ENCODE data around the gene SLC25A43. TPM values are rescaled to one million over a fixed set of nuclear protein-coding genes. Genes with fewer than 3 reads are reported as not detected.

The SLC25A43 gene
- total RNA-seq, 1 experiment from 2014 or later: 13.4 TPM

- H3K36me3 ChIP-seq (ENCODE audit: control insufficient read depth, insufficient read depth, low read length): no peaks in the 10 kb centered on the region
- POLR2A ChIA-PET: interaction anchor here (0.5 to 1.9 kb wide), 5 partner anchors 9 to 1083 kb away, joined by 3 to 28 read pairs (median 5); partner anchors contain the start of genes RPL39 and SLC25A5
- no peak overlapping the region for H3K4me3 ChIP-seq (ENCODE audit: low read depth, low read length)
- no peak for TF ChIP-seq CTCF (IDR thresholded peaks at IDR 0.05; ENCODE audit: insufficient read depth in 1 of 2, low read depth in 1 of 2, low read length in 1 of 2, severe bottlenecking in 1 of 2, unreplicated experiment in 1 of 2)
- CTCF ChIA-PET: interaction anchor here (0.6 to 1.7 kb wide), 10 partner anchors 8 to 1084 kb away, joined by 3 to 25 read pairs (median 4); partner anchors contain the start of gene SLC25A5
- Mint-ChIP-seq H3K27ac (ENCODE audit: unreplicated experiment) (peak overlapping the region; percentile 90), H3K36me3 (ENCODE audit: insufficient read depth, unreplicated experiment) (peaks cover 13% of the 10 kb centered on the region), H3K4me3 (ENCODE audit: unreplicated experiment) (peak overlapping the region; percentile 65), H3K27me3 (ENCODE audit: insufficient read depth, unreplicated experiment) (no peaks in the 10 kb centered on the region), H3K9me3 (ENCODE audit: unreplicated experiment) (no peaks in the 10 kb centered on the region), H3K4me1 (ENCODE audit: low read depth, unreplicated experiment) (peaks cover 12% of the 10 kb centered on the region)
- H3K4me1 ChIP-seq: peaks cover 21% of the 10 kb centered on the region
- no peaks in the 10 kb centered on the region for H3K27me3 ChIP-seq (replicated peaks; ENCODE audit: control insufficient read depth, insufficient read depth, low read length)
- H3K9me3 ChIP-seq: no peaks in the 10 kb centered on the region
- BruUV-seq (replicated peaks): no TSS peak
- intact Hi-C loops (cut with micrococcal nuclease; ENCODE audit: unreplicated experiment): loop anchor here (1.0 kb wide), 1 partner anchor 9 kb away; no protein-coding TSS in a partner anchor
- DNase-seq: peak; percentile 86 to 92
Observed at GRCh38 chrX:119477812-119478232, 78.7 kb downstream of the SLC25A43 start.

- Mint-ChIP-seq H3K36me3 (ENCODE audit: insufficient read depth, unreplicated experiment) (peaks cover 14% of the 10 kb centered on the region), H3K27me3 (ENCODE audit: insufficient read depth, unreplicated experiment) (no peaks in the 10 kb centered on the region), H3K9me3 (ENCODE audit: unreplicated experiment) (no peaks in the 10 kb centered on the region), H3K4me1 (ENCODE audit: low read depth, unreplicated experiment) (peaks cover 12% of the 10 kb centered on the region), H3K4me3 (ENCODE audit: unreplicated experiment) (no peak overlapping the region), H3K27ac (ENCODE audit: unreplicated experiment) (peak overlapping the region; percentile 90)
- TF ChIP-seq CTCF (IDR thresholded peaks at IDR 0.05; ENCODE audit: insufficient read depth in 1 of 2, low read depth in 1 of 2, low read length in 1 of 2, severe bottlenecking in 1 of 2, unreplicated experiment in 1 of 2): no peak
- POLR2A ChIA-PET: interaction anchor here (0.9 to 1.9 kb wide), 4 partner anchors 10 to 313 kb away, joined by 3 to 28 read pairs (median 6); partner anchors contain the start of genes RPL39 and SLC25A5
- CTCF ChIA-PET: interaction anchor here (0.6 to 1.7 kb wide), 8 partner anchors 9 to 1083 kb away, joined by 3 to 25 read pairs (median 6); partner anchors contain the start of gene SLC25A5
- intact Hi-C loops (cut with micrococcal nuclease; ENCODE audit: unreplicated experiment): loop anchor here (1.0 kb wide), 1 partner anchor 9 kb away; no protein-coding TSS in a partner anchor
- TSS peak; percentile 58 for BruUV-seq (replicated peaks)
- Histone ChIP-seq H3K27me3 (replicated peaks; ENCODE audit: control insufficient read depth, insufficient read depth, low read length) (no peaks in the 10 kb centered on the region), H3K36me3 (ENCODE audit: control insufficient read depth, insufficient read depth, low read length) (no peaks in the 10 kb centered on the region), H3K9me3 (no peaks in the 10 kb centered on the region), H3K4me1 (peaks cover 21% of the 10 kb centered on the region), H3K4me3 (ENCODE audit: low read depth, low read length) (no peak overlapping the region)
- DNase-seq: no peak
Observed at GRCh38 chrX:119478504-119478903, 79.4 kb downstream of the SLC25A43 start.

- Mint-ChIP-seq H3K4me3 (ENCODE audit: unreplicated experiment) (no peak overlapping the region), H3K27ac (ENCODE audit: unreplicated experiment) (peak overlapping the region; percentile 39), H3K9me3 (ENCODE audit: unreplicated experiment) (no peaks in the 10 kb centered on the region), H3K36me3 (ENCODE audit: insufficient read depth, unreplicated experiment) (peaks cover 14% of the 10 kb centered on the region), H3K27me3 (ENCODE audit: insufficient read depth, unreplicated experiment) (no peaks in the 10 kb centered on the region), H3K4me1 (ENCODE audit: low read depth, unreplicated experiment) (peaks cover 12% of the 10 kb centered on the region)
- intact Hi-C loops (cut with micrococcal nuclease; ENCODE audit: unreplicated experiment): no loop called here
- Histone ChIP-seq H3K4me1 (peaks cover 21% of the 10 kb centered on the region), H3K27me3 (replicated peaks; ENCODE audit: control insufficient read depth, insufficient read depth, low read length) (no peaks in the 10 kb centered on the region), H3K9me3 (no peaks in the 10 kb centered on the region), H3K36me3 (ENCODE audit: control insufficient read depth, insufficient read depth, low read length) (no peaks in the 10 kb centered on the region), H3K4me3 (ENCODE audit: low read depth, low read length) (no peak overlapping the region)
- ChIA-PET CTCF (no interaction called here), POLR2A (no interaction called here)
- no peak for TF ChIP-seq CTCF (IDR thresholded peaks at IDR 0.05; ENCODE audit: insufficient read depth in 1 of 2, low read depth in 1 of 2, low read length in 1 of 2, severe bottlenecking in 1 of 2, unreplicated experiment in 1 of 2)
- no TSS peak for BruUV-seq (replicated peaks)
- no peak for DNase-seq
Observed at GRCh38 chrX:119479845-119480244, 80.7 kb downstream of the SLC25A43 start.

All from Caco-2 (cell line).